WI38 (cell line): ENCODE measurements around the gene MRPL1.

Experiments used
- H3K4me3 ChIP-seq: 2 replicates; pipeline ENCODE4 v1.5.1; 2011; ENCODE audit warnings: low read depth, mild to moderate bottlenecking, control low read depth, low read length
- TF ChIP-seq, protein P1 (sequence below): IDR thresholded peaks from 2 replicates; pipeline ENCODE4 v1.5.1; 2012; ENCODE audit warnings: low read depth, mild to moderate bottlenecking, control low read depth, low read length

Gene MRPL1

DNA sequence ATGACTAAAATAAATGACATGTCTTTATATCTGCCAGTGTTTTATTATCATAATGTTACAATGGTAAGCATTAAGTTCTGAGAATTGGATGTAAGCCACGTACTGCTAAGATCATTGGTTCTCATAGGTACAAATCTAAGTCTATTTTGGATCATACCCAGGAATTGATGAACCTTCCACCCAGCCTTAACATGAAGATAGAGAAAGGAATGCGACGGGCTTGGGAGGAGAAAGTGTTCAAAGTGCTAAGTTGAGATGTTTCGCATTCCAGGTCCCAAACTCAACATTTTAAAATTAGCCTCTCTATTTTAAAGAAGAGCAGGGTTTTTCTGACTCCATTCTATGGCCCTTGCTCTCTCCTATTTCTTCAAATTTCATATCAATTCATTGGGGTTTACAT is 139.6 kb downstream of the MRPL1 start:
- no peak overlapping the region for H3K4me3 ChIP-seq
- TF ChIP-seq, protein P1, sequence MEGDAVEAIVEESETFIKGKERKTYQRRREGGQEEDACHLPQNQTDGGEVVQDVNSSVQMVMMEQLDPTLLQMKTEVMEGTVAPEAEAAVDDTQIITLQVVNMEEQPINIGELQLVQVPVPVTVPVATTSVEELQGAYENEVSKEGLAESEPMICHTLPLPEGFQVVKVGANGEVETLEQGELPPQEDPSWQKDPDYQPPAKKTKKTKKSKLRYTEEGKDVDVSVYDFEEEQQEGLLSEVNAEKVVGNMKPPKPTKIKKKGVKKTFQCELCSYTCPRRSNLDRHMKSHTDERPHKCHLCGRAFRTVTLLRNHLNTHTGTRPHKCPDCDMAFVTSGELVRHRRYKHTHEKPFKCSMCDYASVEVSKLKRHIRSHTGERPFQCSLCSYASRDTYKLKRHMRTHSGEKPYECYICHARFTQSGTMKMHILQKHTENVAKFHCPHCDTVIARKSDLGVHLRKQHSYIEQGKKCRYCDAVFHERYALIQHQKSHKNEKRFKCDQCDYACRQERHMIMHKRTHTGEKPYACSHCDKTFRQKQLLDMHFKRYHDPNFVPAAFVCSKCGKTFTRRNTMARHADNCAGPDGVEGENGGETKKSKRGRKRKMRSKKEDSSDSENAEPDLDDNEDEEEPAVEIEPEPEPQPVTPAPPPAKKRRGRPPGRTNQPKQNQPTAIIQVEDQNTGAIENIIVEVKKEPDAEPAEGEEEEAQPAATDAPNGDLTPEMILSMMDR = no peak
